Sciatic nerve (tissue), 2 donors: Measurements from ENCODE around the gene RING1. TPM values are rescaled to one million over a fixed set of nuclear protein-coding genes. Genes with fewer than 3 reads are reported as not detected.

Experiments used
- ATAC-seq: fragments of 200-7000 bp; cut with Tn5 transposase; one replicate; pipeline ENCODE4 v1.9.1; 2020; ENCODE audit warnings: mild to moderate bottlenecking, moderate library complexity
- DNase-seq: peaks from one replicate; pipeline ENCODE4 v3.0.0-alpha.2; 2020; ENCODE audit warnings: low spot score
- intact Hi-C: fragments of 100-400 bp; cut with DNase I; formaldehyde crosslinking; loops from one replicate; pipeline ENCODE4 v1.14.2; 2022
- total RNA-seq: library from RNA; stranded (reverse); fragmentation: NEBNext Ultra II Directional; extraction: Animal tissue kit (Norgen Biotek cat#: 25700); gene quantifications from one replicate; pipeline ENCODE4 v1.2.1, GENCODE V29; 2021
- donor health status: DM: no; HTN: no; CAD: no.
- donor health status: DM: no; HTN: no; CAD: no.

The RING1 gene
- total RNA-seq, result 39.5 TPM

- intact Hi-C loops, result no loop called here
- peak; percentile 94 for DNase-seq
- ATAC-seq, result peak; percentile 91
Observed at GRCh38 chr6:33208091-33208967, at the start of gene RING1. TSS of gene RING1 (plus strand) at chr6:33208500. CDS start at chr6:33208823, 323 bp downstream.

DNA sequence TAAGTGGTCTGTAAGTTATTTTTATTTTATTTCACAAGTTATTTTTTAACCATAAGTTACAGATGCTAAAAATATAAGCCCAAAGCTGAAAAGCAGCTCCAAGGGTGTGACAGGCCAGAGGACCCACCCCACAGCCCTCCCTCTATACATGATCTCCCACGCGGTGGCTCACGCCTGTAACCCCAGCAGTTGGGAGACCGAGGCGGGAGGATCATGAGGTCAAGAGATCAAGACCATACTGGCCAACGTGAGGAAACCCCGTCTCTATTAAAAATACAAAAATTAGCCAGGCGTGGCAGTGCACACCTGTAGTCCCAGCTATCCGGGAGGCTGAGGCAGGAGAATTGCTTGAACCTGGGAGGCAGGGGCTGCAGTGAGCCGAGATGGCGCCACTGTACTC lies 48.2 kb upstream of the RING1 start:
- intact Hi-C loops, result loop anchor here (5.0 kb wide), 1 partner anchor 37 kb away; no protein-coding TSS in a partner anchor
- ATAC-seq, result no peak
- no peak for DNase-seq

GRCh38 chr6:33160728-33161344 lies 47.5 kb upstream of the RING1 start:
- intact Hi-C loops, result loop anchor here (5.0 kb wide), 1 partner anchor 36 kb away; no protein-coding TSS in a partner anchor
- ATAC-seq (peak; percentile 80), DNase-seq (peak; percentile 71)

- intact Hi-C loops, result loop anchor here (5.0 kb wide), 1 partner anchor 36 kb away; no protein-coding TSS in a partner anchor
- DNase-seq (peak; percentile 92), ATAC-seq (peak; percentile 94)
Observed at GRCh38 chr6:33161354-33162331, 46.7 kb upstream of the RING1 start.

DNA sequence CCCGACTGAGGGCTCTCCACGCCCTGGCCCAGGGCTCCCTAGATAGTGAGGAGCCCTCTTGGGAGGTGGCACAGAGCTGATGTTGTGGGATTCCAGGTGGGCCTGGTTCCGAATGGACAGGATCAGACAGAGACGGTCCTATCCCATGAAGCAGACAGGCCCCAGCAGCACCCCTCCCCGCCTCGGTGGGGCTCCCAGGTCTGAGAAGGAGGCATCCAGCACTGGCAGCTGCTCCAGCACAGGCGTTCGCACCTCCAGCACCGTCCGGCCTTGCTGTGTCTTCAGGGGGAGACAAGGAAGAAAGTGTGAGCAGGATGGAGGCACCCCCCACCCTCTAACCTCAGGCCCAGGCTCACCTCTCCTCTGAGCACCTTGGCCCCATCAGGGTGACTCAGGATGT lies 44.8 kb upstream of the RING1 start:
- ATAC-seq (no peak), DNase-seq (no peak)
- intact Hi-C loops, result loop anchor here (5.0 kb wide), 1 partner anchor 34 kb away; no protein-coding TSS in a partner anchor

DNA sequence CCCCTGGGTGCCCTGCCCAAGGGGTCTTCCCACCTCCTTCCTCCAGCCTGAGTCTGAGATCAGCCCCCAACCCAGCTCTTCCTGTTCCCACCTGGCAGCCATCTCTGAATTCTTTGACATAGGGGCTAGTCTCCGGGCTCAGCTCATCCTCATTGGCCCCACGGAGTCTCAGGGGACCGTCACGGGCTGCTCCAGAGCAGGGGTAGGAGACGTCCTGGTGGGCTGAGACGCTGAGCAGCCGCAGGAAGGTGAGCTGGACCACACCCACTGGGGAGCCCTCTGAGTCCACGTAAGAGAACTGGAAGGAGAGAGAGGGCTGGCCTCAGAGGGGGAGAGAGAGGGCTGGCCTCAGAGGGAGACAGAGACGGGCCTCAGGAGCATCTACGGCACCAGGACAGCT lies 44.1 kb upstream of the RING1 start:
- intact Hi-C loops, result loop anchor here (5.0 kb wide), 1 partner anchor 33 kb away; no protein-coding TSS in a partner anchor
- DNase-seq, result no peak

DNA sequence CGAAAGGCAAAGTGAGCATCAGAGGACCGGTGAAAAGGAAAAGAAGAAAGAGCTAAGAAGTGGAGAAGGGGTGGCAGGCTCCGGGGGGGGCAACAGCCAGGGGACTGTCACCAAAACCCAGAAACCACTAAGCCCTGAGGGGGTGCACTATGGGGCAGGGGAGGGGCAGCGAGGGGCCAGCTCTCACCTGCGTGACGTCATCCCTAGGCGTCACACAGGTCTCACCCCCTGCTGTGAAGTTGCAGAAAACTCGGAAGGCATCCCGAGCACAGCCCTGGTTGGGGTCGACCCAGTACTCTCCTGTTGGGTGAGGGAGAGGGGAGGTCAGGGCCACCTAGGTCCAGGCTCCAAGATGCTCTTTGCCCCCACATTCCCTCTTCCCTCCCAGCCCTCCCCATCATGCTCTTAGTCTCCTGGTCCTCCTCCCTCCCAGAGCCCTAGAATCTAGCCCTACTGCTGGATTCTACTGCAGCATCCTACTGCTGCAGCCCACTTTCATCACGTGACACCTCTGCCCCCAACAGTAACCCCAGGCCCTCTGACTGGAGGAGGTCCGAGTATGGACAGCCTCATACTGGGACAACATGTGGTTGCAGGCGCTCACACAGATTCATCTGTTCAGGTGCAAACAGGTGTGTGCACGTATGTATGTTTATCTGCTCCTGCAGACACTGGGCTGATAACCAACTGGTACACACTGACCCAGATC lies 43.5 kb upstream of the RING1 start:
- ATAC-seq, result no peak
- DNase-seq, result no peak
- intact Hi-C loops, result loop anchor here (5.0 kb wide), 1 partner anchor 32 kb away; no protein-coding TSS in a partner anchor

More for the DNA sequence above, 44.1 kb upstream of the RING1 start:
- no peak for ATAC-seq

DNA sequence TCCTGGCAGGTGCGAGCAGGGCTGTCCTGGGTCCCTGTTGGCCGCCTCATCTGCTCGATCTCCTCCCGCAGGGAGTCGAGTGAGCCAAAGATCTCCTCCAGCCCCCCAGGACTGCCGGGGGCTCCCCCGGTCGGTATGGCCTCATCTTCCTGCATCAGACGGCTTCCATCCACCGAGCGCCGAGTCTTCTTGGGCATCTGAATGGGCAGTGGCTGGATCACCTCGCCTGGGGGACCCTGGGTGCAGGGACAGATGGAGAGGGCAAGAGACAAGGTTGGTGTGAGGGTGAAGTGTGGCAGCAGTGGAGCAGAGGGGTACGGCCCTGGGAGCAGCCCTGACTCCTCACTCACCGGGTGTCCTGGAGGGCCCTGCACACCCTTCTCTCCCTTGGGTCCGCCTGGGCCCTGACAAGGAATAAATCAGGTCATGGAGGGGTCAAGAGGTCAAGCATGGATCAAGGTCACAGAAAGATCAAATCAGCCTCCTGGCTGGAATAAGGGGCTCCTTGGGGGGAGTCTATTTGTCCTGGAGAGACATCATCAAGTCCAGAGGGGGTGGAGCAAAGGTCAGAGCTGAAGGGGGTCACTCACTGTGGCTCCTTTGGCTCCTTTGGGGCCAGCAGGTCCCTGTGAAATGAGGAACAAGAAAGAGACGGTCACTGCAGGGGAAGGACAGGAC lies 42.6 kb upstream of the RING1 start:
- ATAC-seq (no peak), DNase-seq (no peak)
- intact Hi-C loops, result no loop called here

- no peak for DNase-seq
- intact Hi-C loops, result no loop called here
- no peak for ATAC-seq
Observed at GRCh38 chr6:33166363-33166762, 41.9 kb upstream of the RING1 start.

GRCh38 chr6:33166811-33167210 lies 41.5 kb upstream of the RING1 start:
- no peak for DNase-seq
- intact Hi-C loops, result no loop called here
- ATAC-seq, result no peak

- intact Hi-C loops, result no loop called here
- DNase-seq, result no peak
- no peak for ATAC-seq
Observed at GRCh38 chr6:33167374-33168283, 40.7 kb upstream of the RING1 start.

DNA sequence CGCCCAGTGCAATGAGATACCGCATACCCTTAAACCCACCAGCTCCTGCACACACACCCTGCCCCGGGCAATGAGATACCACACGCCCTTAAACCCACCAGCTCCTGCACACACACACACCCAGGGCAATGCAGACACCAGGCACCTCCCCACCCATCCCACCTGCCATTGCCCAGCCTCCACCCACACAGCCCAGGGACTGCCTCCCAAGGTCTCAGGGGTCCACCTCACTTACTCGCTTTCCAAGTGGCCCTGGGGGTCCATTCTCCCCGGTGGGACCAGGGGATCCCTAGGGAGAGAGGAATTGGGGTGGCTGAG lies 40.1 kb upstream of the RING1 start:
- no peak for DNase-seq
- no peak for ATAC-seq
- intact Hi-C loops, result no loop called here

GRCh38 chr6:33168639-33169038 lies 39.7 kb upstream of the RING1 start:
- intact Hi-C loops, result no loop called here
- ATAC-seq, result no peak
- DNase-seq, result no peak

DNA sequence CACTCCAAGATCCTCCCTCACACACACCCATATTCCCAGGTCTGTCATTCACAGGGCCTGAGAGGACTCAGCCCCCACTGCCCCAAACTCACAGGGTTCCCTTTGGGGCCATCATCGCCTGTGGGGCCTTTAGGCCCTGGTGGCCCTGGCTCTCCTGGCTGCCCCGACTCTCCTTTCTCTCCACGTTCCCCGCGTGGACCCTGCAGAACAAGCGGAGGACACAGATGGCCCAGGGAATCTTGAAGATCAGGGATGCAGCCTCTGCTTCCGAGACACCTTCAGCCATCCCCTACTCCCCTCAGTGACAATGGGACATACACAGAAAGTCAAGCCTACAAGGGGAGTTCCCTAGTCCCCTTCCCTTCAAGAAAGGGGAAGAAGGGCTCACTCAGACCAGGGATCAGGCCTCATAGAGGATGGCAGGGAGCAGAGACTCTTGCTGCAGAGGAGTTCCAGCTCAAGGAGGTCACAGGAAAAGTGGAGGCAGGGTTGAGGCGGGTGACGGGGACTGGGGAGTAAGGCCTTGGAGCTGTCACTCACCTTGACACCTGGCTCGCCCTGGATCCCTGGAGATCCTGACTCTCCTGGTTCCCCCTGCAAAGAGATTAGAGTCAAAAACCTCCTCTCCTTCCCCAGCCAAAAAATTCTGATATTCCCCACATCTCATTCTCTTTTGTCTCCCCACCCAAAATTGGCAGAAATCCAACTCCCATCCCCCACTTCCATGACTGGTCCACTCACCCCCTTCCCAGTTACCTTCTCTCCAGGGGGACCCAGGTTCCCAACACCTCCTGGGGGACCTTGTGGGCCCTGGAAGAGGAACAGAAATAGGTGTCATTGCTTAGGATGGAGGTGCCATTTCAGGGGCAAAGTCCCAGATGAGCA lies 38.8 kb upstream of the RING1 start:
- no peak for DNase-seq
- ATAC-seq, result no peak
- intact Hi-C loops, result no loop called here

DNA sequence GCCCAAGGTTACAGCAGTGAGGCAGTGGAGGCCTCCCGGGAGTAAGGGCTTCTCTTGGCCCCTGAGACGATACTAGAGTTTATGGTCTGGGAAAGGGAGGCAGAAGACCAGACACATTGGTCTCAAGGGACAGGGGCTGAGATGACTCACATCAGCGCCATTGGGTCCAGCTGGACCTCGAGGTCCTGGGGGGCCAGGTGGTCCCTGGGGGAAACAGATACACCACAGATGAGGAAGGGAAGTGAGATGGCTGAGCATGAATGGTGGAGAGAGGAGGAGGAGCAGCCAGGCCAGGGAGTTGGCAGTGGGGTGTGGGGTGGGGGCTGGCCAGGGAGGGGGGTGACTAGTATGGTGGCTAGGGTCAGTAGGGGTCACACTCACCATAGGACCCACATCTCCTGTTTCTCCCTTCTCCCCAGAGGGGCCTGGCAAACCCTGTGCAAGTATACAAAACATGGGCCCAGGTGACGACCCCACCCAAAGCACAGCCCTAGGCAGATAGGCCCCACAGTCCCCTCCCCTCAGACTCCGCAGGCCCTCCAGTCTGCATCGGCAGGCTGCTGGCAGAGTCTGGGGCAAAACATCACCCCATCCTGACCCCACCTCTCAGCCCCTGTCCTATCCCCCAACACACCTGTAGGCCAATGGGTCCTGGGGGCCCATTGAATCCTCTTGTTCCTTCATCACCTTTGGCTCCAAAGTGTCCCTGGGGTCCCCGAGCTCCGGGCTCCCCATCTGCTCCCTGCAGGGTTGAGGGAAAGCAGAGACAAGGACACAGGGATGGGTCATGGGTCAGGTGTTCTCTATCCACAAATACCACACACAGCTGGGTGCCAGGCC lies 37.9 kb upstream of the RING1 start:
- ATAC-seq, result no peak
- intact Hi-C loops, result no loop called here
- no peak for DNase-seq
